Testis (tissue), 2 donors: ENCODE data around the gene ST8SIA5.

ENCODE experiments used
- CTCF ChIP-seq, 3 experiments: fragments of 450-650 bp in 2 of 3; fragments of 200-600 bp in 1 of 3; sonication (generic) in 1 of 3; IDR thresholded peaks; one replicate each; pipeline ENCODE4 v1.5.1; 2016 to 2019; ENCODE audit warnings: antibody characterized with exemption in 3 of 3, mild to moderate bottlenecking in 2 of 3, moderate library complexity in 1 of 3
- POLR2A ChIP-seq: fragments of 450-650 bp; IDR thresholded peaks from one replicate; pipeline ENCODE4 v1.6.1; 2017; ENCODE audit warnings: antibody characterized with exemption, mild to moderate bottlenecking, moderate library complexity

- TF ChIP-seq CTCF (IDR thresholded peaks at IDR 0.05) = no peak
- no peak for TF ChIP-seq POLR2A
Observed at GRCh38 chr18:46751882-46752281, 5.0 kb downstream of the ST8SIA5 start.
